T-helper 2 cell treated with Interferon-gamma antibody and Interleukin-4, amounts not matched to agents 100 ng/mL and 5 ng/mL, for 36 hours (primary cell): ENCODE results near the gene CNOT3. TPM values are rescaled to one million over a fixed set of nuclear protein-coding genes. Genes with fewer than 3 reads are reported as not detected.
"Not testable (repeated sequence)": the region's sequence is repeated elsewhere in the genome, so short reads cannot be mapped to it uniquely, and the experiment has no call there.

Experiments
- intact Hi-C: fragments of 100-400 bp; cut with micrococcal nuclease; formaldehyde crosslinking; loops from one replicate; pipeline ENCODE4 v1.15.1; 2023
- total RNA-seq: library from RNA; stranded (reverse); gene quantifications from 2 replicates; pipeline ENCODE4 v1.2.3, GENCODE V29; 2022

The CNOT3 gene
- 61.0 and 61.1 TPM in 2 replicates for total RNA-seq

GRCh38 chr19:54137699-54138488, at the start of gene CNOT3:
Gene CNOT3, plus strand, starts transcription at chr19:54137762. Its CDS starts 5,217 bp downstream, at chr19:54142979.
- intact Hi-C loops = loop anchor here (1.0 to 10.0 kb wide), 10 partner anchors 21 to 1337 kb away; partner anchors contain the start of genes LENG1, LENG8, LENG9 and NDUFA3

DNA sequence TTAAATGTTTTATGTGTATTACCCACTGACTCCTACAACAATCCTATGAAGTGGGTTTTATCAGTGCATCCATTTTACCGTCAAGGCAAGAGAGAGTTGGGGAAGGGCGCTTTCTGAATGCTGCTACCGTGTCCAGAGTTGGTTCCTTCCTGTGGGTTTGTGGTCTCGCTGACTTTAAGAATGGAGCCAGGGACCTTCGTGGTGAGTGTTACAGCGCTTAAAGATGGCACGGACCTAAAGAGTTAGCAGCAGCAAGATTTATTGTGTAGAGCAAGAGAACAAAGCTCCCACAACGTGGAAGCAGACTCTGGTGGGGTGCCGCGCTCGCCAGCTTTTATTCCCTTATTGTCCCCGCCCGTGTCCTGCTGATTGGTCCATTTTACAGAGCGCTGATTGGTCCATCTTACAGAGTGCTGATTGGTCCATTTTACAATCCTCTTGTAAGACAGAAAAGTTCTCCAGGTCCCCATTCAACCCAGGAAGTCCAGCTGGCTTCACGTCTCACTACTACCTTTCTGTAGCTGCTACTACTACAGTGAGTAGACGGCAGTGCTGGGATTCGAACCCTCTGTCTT, 43.0 kb upstream of the CNOT3 start:
- intact Hi-C loops = no loop called here

DNA sequence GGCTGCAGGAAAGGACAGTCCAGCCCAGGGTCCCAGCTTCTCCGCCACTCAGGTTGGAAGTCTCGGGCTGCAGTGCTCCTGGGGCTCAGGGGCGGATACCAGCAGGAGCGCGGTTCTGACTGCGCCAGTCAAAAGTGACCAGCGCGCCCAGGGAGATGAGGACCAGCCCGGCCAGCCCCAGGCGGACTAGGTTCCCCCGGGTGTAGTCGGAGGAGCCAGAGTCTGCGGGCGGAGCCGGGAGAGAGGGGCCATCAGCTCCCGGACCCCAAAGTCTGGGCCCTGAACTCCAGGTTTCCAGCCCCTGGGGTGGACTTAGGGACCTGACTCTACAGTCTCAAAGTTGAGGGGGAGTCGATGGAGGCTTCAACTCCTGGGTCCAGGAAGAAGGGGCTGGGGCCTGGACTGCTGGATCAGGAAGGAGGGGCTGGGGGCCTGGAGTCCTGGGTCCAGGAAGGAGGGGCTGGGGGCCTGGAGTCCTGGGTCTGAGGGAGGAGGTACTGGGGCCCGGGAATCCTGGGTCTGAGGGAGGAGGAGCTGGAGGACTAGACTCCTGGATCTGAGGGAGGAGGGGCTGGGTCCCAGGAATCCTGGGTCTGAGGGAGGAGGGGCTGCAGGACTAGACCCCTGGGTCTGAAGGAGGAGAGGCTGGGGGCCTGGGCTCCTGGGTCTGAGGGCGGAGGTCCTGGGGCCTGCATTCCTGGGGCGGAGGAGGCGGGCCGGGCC, 42.3 kb upstream of the CNOT3 start:
- intact Hi-C loops = no loop called here

GRCh38 chr19:54095859-54096616, 41.5 kb upstream of the CNOT3 start:
- intact Hi-C loops = not testable (repeated sequence)

DNA sequence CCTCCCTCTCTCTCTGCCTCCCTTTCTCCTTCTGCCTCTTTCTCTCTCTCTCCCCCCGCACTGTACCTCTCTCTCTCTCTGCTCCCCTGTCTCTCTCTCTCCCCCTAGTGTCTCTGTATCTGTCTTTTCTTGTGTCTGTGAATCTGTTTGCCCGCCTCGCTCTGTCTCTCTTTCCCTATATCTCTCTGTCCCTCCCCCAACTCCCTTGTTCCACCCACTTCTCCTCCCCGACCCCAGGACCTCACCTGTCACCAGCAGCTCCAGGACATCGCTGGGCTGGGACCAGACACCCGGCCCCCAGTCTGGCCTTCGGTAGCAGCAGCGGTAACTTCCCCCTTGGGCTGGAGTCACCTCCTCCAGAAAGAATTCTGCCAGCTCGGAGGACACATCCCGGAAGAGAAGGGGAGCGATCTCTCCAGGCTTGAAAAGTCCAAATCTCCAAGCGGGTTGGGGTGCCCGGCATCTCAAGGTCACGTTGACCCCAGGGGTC, 40.9 kb upstream of the CNOT3 start:
- intact Hi-C loops = no loop called here

DNA sequence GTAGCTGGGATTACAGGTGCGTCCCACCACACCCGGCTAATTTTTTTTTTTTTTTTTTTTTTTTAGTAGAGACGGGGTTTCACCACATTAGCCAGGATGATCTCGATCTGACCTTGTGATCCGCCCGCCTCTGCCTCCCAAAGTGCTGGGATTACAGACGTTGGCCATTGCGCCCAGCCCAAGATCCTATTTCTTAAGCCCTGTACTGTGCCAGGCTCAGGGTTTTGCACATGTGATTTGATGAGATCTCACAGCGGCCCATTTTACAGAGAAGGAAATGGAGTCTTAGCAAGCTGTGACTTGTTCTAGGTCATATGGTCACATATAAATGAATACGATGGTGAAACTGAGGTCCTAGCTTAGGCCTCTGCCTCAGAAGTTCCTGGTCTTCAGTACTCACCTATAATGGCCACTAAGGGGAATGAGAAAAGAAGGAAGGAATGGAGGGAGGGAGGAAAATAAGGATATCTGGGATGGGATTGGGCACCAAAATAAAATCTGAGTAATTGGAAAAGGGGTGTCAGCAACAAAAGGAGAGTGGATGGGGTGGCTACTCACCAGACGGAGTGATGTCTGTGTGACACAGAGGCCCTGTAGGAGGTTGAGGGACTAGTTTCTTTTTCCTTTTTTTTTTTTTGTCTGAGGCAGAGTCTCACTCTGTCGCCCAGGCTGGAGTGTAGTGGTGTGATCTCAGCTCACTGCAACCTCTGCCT, 38.2 kb upstream of the CNOT3 start:
- intact Hi-C loops = no loop called here

- intact Hi-C loops = loop anchor here (5.0 kb wide), 1 partner anchor 362 kb away; the partner anchor contains the start of gene LENG9
These were observed 37.7 kb upstream of the CNOT3 start for GRCh38 chr19:54099903-54100255.

DNA sequence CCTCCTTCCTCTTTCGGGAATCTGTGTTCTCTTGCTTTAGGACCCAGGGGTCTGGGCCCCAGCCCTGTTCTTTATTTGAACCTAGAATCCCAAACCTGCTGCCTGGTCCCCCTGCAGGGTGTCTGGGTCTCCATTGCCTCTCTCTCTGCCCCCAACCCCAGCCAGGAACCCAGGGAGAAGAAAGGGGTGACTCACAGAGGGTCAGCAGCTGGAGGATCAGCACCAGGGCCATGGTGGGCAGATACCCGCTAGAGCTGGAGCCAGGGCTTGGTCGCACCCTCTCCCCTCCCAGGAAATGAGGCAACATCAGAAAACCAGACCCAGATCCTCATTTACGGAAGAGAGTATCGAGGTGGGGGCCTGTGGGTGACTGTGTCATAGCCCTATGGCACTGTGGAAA, 37.0 kb upstream of the CNOT3 start, which contains the start of gene OSCAR:
TSS of gene OSCAR (minus strand) at position 243 of the 400 bp plus-strand sequence. CDS start at position 232, 11 bp downstream.
- intact Hi-C loops = loop anchor here (5.0 kb wide), 1 partner anchor 362 kb away; the partner anchor contains the start of gene LENG9

DNA sequence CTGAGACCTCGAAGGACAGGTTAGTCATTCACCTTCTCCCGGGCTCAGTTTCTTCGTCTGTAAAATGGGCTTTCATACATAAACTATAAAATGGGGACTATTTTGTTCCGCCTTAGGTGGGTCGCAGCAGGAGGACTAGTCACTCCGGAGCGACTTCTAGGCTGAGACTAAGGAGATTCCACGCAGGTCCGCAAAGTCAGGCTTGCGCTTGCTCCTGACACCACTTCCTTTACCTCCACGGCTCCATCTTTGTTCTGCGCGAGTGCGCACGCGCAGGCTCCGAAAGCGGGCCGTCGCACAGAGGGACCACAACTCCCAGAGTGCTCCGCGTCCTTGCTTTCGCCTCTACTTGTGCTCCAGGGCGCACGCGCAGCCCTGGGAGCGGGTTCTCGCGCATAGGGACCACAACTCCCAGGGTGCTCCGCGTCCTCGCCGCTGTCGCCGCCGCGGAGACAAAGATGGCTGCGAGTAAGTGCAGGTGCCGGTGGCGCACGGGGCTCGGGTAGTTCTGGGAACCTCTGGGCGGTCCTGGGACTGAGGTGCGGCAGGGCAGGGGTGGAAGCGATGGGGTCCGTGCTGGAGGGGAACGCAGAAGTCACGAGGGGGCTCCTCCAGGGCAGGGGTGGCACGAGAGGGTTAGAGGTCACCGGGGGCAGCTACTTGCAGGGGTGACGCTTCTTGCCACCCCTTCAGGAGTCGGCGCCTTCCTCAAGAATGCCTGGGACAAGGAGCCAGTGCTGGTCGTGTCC, 35.0 kb upstream of the CNOT3 start, which contains the start of gene NDUFA3:
TSS of gene NDUFA3 (plus strand) at position 435 of the 749 bp plus-strand sequence. CDS start at position 459, 24 bp downstream.
- intact Hi-C loops = loop anchor here (1.0 to 5.0 kb wide), 5 partner anchors 13 to 360 kb away; partner anchors contain the start of genes CNOT3, LENG1, LENG9 and PRPF31

GRCh38 chr19:54104998-54105715, 32.4 kb upstream of the CNOT3 start:
- intact Hi-C loops = loop anchor here (5.0 kb wide), 1 partner anchor 357 kb away; the partner anchor contains the start of gene LENG9

DNA sequence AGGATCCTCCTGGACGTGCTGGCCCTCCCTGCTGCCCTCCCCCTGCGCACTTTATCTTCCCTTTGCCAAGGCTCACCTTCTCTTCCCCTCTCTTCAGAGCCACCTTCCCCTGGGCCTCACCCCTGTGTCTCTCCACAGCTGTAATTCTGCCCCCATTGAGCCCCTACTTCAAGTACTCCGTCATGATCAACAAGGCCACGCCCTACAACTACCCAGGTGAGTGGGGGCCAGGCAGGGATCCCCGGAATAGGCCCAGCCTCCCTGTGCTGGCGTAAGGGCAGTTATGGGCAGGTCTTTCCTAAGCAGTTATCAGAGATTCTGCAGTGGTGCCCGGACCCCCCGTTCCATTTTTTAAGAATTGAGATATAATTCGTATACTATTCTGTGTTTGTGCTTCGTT, 31.8 kb upstream of the CNOT3 start:
- intact Hi-C loops = no loop called here

DNA sequence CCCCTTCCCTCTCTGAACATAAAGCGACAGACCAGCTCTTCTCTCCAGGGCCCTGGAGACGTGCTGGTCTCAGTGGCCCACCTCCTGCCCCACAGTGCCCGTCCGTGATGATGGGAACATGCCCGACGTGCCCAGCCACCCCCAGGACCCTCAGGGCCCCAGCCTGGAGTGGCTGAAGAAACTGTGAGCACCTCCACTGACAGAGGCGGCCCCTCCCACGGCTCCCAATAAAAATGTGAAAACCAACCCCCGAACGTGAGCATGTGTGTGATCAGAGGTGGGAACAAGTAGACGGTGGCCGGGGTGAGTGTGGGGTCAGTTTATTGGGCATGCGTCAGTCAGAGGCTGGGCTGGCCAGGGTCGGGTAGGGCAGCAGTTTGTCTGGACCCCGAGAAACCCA, 30.8 kb upstream of the CNOT3 start:
- intact Hi-C loops = no loop called here

DNA sequence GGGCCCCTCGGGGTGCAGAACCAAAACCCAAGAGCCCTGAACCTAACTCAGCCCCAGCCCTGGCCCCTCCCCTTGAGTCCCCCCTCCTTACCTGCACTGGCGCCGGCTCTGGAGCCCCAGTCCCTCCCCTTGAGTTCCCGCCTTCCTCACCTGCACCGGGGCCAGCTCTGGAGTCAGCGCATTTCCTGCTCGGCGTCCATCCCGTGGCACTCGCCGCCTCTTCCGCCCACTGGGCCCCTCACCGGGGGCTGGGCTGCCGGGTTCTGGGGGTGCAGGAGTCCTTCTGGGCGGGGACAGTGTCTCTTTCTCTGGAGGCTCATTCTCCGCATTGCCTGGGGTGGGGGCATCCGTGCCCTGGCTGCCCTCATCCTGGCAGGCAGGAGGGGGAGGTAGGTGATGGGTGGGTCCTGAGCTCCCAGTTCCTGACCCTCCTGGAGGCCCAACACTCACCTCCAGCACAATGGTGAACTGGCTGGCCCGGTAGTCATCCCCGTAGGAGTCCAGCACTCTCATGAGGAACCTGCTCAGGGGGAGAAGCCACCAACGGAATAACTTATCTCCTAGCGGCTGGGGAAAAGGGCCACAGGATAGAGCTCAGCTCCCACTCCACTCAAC, 29.6 kb upstream of the CNOT3 start:
- intact Hi-C loops = no loop called here

DNA sequence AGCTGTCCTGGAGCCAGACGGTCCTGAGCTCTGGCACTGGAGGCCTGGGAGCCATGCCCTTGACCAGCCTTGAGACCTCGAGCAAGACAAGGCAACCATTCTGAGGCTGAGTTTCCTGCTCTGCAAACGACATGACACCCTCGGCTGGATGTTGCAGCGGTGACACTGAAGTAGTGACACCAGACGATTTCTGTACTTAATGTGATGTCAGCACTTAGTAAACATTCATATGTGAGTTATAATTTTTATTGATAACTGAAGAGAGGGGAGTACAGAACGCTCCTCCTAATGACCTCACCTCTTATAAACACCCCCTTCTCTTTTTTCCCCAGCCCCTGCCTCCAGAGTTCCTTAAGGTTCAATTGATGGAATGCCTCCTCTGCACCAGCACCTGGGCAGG, 29.1 kb upstream of the CNOT3 start:
- intact Hi-C loops = no loop called here

GRCh38 chr19:54109651-54110050, 27.9 kb upstream of the CNOT3 start:
- intact Hi-C loops = no loop called here

GRCh38 chr19:54114340-54115108, 23.0 kb upstream of the CNOT3 start:
- intact Hi-C loops = loop anchor here (1.0 to 2.0 kb wide), 6 partner anchors 12 to 246 kb away; partner anchors contain the start of genes CNOT3, LENG1, MBOAT7 and NDUFA3
